Measurements from ENCODE around the gene SUFU. TPM values are rescaled to one million over a fixed set of nuclear protein-coding genes. Genes with fewer than 3 reads are reported as not detected.

The SUFU gene
- total RNA-seq, 1 experiment from 2014 or later, result 2.7 TPM

- Histone ChIP-seq H3K4me2 (ENCODE audit: low read length) (peak overlapping the region; percentile 28; the same call in 1 of the 2 replicates), H3K36me3 (ENCODE audit: low read depth, low read length) (no peaks in the 10 kb centered on the region), H3K4me1 (ENCODE audit: insufficient read depth, low read length) (peaks cover 18% of the 10 kb centered on the region), H3K9me3 (ENCODE audit: low read length) (no peaks in the 10 kb centered on the region), H3K9me2 (replicated peaks; ENCODE audit: low read length) (no peaks in the 10 kb centered on the region), H3K27ac (ENCODE audit: low read length) (peak overlapping the region; percentile 67), H3K79me2 (ENCODE audit: low read length) (no peaks in the 10 kb centered on the region), H3K9ac (ENCODE audit: low read length) (peak overlapping the region; percentile 20; the same call in 1 of the 2 replicates), H4K20me1 (ENCODE audit: low read length) (no peaks in the 10 kb centered on the region), H3K4me3 (ENCODE audit: low read length) (no peak overlapping the region), H3K27me3 (ENCODE audit: low read length) (no peaks in the 10 kb centered on the region), H3F3A (ENCODE audit: low read length, unreplicated experiment) (no peaks in the 10 kb centered on the region), H2AFZ (ENCODE audit: low read length) (0 out of 2 replicates have a peak overlapping the region, but pooled peaks have one; percentile 48)
- no peak for TF ChIP-seq EZH2phosphoT487 (IDR thresholded peaks at IDR 0.05; ENCODE audit: borderline replicate concordance, low read length)
- no peak for TF ChIP-seq EZH2 (IDR thresholded peaks at IDR 0.05; ENCODE audit: low read length, unreplicated experiment)
- TF ChIP-seq CTCF (conservative IDR thresholded peaks at IDR 0.05; ENCODE audit: low read depth, low read length), result no peak
- CTCF ChIA-PET, result no interaction called here
- intact Hi-C loops (cut with micrococcal nuclease), result loop anchor here (10.0 kb wide), 1 partner anchor 51 kb away; the partner anchor contains the start of gene TRIM8
- POLR2A ChIA-PET (ENCODE audit: unreplicated experiment), result no interaction called here
- peak; percentile 21 for DNase-seq
- BruUV-seq (replicated peaks), result no TSS peak
- ATAC-seq, result peak; percentile 23; the same call in 1 of the 2 replicates
These were observed 90.0 kb downstream of the SUFU start for GRCh38 chr10:102593804-102594079.

- H2AFZ ChIP-seq (ENCODE audit: low read length), result no peak overlapping the region
- H3K9me2 ChIP-seq (replicated peaks; ENCODE audit: low read length), result no peaks in the 10 kb centered on the region
- peaks cover 18% of the 10 kb centered on the region for H3K4me1 ChIP-seq (ENCODE audit: insufficient read depth, low read length)
- H3K27me3 ChIP-seq (ENCODE audit: low read length), result no peaks in the 10 kb centered on the region
- H3F3A ChIP-seq (ENCODE audit: low read length, unreplicated experiment), result no peaks in the 10 kb centered on the region
- BruUV-seq (replicated peaks), result no TSS peak
- POLR2A ChIA-PET (ENCODE audit: unreplicated experiment), result no interaction called here
- H3K27ac ChIP-seq (ENCODE audit: low read length), result no peak overlapping the region
- ATAC-seq (no peak), DNase-seq (no peak)
- CTCF ChIA-PET, result no interaction called here
- H3K4me2 ChIP-seq (ENCODE audit: low read length), result no peak overlapping the region
- H3K9ac ChIP-seq (ENCODE audit: low read length), result no peak overlapping the region
- no peaks in the 10 kb centered on the region for H4K20me1 ChIP-seq (ENCODE audit: low read length)
- H3K4me3 ChIP-seq (ENCODE audit: low read length), result no peak overlapping the region
- no peaks in the 10 kb centered on the region for H3K36me3 ChIP-seq (ENCODE audit: low read depth, low read length)
- intact Hi-C loops (cut with micrococcal nuclease), result loop anchor here (10.0 kb wide), 1 partner anchor 50 kb away; the partner anchor contains the start of gene TRIM8
- H3K79me2 ChIP-seq (ENCODE audit: low read length), result no peaks in the 10 kb centered on the region
- no peaks in the 10 kb centered on the region for H3K9me3 ChIP-seq (ENCODE audit: low read length)
- TF ChIP-seq EZH2 (IDR thresholded peaks at IDR 0.05; ENCODE audit: low read length, unreplicated experiment) (no peak), CTCF (conservative IDR thresholded peaks at IDR 0.05; ENCODE audit: low read depth, low read length) (no peak), EZH2phosphoT487 (IDR thresholded peaks at IDR 0.05; ENCODE audit: borderline replicate concordance, low read length) (no peak)
These were observed 91.5 kb downstream of the SUFU start for GRCh38 chr10:102595293-102595692.

DNA sequence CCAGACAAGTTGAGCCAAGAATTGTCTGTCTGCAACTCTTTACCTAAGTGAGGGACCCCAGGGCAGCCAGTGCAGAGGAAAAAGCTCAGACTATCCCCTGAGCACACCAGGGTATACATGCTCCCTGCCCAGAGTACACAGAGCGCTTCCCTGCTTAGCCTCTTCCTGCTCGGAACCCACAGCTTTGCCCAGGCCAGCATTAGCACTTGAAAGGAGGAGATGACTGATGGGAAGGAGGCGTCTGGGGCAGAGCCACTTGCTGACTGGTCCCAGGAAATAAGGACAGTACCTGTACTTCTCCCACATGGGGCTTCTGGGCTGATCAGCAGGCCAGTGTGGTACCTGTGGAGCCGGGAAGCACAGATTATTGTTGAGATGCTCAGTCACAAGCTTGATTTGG is 92.1 kb downstream of the SUFU start:
- H3K9ac ChIP-seq (ENCODE audit: low read length), result no peak overlapping the region
- H4K20me1 ChIP-seq (ENCODE audit: low read length), result no peaks in the 10 kb centered on the region
- H2AFZ ChIP-seq (ENCODE audit: low read length), result no peak overlapping the region
- DNase-seq, result no peak
- H3K36me3 ChIP-seq (ENCODE audit: low read depth, low read length), result no peaks in the 10 kb centered on the region
- no peak overlapping the region for H3K27ac ChIP-seq (ENCODE audit: low read length)
- no peaks in the 10 kb centered on the region for H3K27me3 ChIP-seq (ENCODE audit: low read length)
- H3K4me2 ChIP-seq (ENCODE audit: low read length), result no peak overlapping the region
- H3K4me3 ChIP-seq (ENCODE audit: low read length), result no peak overlapping the region
- H3K79me2 ChIP-seq (ENCODE audit: low read length), result no peaks in the 10 kb centered on the region
- no peak for TF ChIP-seq EZH2 (IDR thresholded peaks at IDR 0.05; ENCODE audit: low read length, unreplicated experiment)
- TF ChIP-seq CTCF (conservative IDR thresholded peaks at IDR 0.05; ENCODE audit: low read depth, low read length), result no peak
- no peak for TF ChIP-seq EZH2phosphoT487 (IDR thresholded peaks at IDR 0.05; ENCODE audit: borderline replicate concordance, low read length)
- H3K9me3 ChIP-seq (ENCODE audit: low read length), result no peaks in the 10 kb centered on the region
- BruUV-seq (replicated peaks), result no TSS peak
- H3K9me2 ChIP-seq (replicated peaks; ENCODE audit: low read length), result no peaks in the 10 kb centered on the region
- ATAC-seq, result no peak; the same call in 1 of the 2 replicates
- CTCF ChIA-PET, result no interaction called here
- POLR2A ChIA-PET (ENCODE audit: unreplicated experiment), result no interaction called here
- intact Hi-C loops (cut with micrococcal nuclease), result loop anchor here (10.0 kb wide), 1 partner anchor 49 kb away; the partner anchor contains the start of gene TRIM8
- H3F3A ChIP-seq (ENCODE audit: low read length, unreplicated experiment), result no peaks in the 10 kb centered on the region
- peaks cover 18% of the 10 kb centered on the region for H3K4me1 ChIP-seq (ENCODE audit: insufficient read depth, low read length)
